ENCODE results near the gene SNRNP48. TPM values are rescaled to one million over a fixed set of nuclear protein-coding genes. Genes with fewer than 3 reads are reported as not detected.

Gene SNRNP48
- total and polyA plus RNA-seq, 2 of the 4 experiments (the other 2 are of a cell fraction): 5.2 to 6.2 TPM

GRCh38 chr6:7558781-7559180 lies 31.2 kb upstream of the SNRNP48 start:
- H3K79me1 ChIP-seq (ENCODE audit: low read depth in 1 of 2, low read length in 2 of 2): peaks cover 3 to 11% of the 10 kb centered on the region in 2 experiments; a peak in 1 of 4 replicates
- no peak overlapping the region for H3K56ac ChIP-seq (ENCODE audit: extremely low read depth, insufficient read depth, low read length)
- no peak overlapping the region for H2AK5ac ChIP-seq (ENCODE audit: low read depth, low read length)
- H3K18ac ChIP-seq (ENCODE audit: low read depth, low read length): no peak overlapping the region
- H3K23ac ChIP-seq (ENCODE audit: low read depth, low read length): no peak overlapping the region
- no peak overlapping the region for H3K27ac ChIP-seq (ENCODE audit: insufficient read depth, low read length)
- ChIA-PET CTCF (interaction anchor here (0.6 kb wide), 1 partner anchor 79 kb away, joined by 3 read pairs; no protein-coding TSS in a partner anchor), POLR2A (ENCODE audit: unreplicated experiment) (no interaction called here)
- no peak overlapping the region for H4K8ac ChIP-seq (ENCODE audit: low read depth in 2 of 2, low read length in 2 of 2)
- no peak overlapping the region for H3K4me2 ChIP-seq (ENCODE audit: low read depth, low read length)
- H4K5ac ChIP-seq (ENCODE audit: low read depth, low read length): no peak overlapping the region
- H4K20me1 ChIP-seq (ENCODE audit: insufficient read depth, low read length): no peaks in the 10 kb centered on the region
- H3K4me1 ChIP-seq (ENCODE audit: control insufficient read depth, insufficient read depth, low read length): no peaks in the 10 kb centered on the region
- intact Hi-C loops (cut with micrococcal nuclease) (no loop called here), in situ Hi-C loops (cut with MboI; ENCODE audit: low sequenced_read_pairs) (no loop called here), dilution Hi-C loops (cut with HindIII; ENCODE audit: low sequenced_read_pairs, unreplicated experiment) (no loop called here)
- no peaks in the 10 kb centered on the region for H3K9me3 ChIP-seq (ENCODE audit: control insufficient read depth, insufficient read depth, low read length)
- H3K4ac ChIP-seq (ENCODE audit: low read depth, low read length): no peak overlapping the region
- no peak for TF ChIP-seq RCOR1 (IDR thresholded peaks at IDR 0.05; ENCODE audit: insufficient replicate concordance, low read length)
- no peak for TF ChIP-seq POLR2A (IDR thresholded peaks at IDR 0.05; ENCODE audit: low read depth, low read length)
- TF ChIP-seq NFE2L2 (IDR thresholded peaks at IDR 0.05; ENCODE audit: low read depth, low read length): no peak
- TF ChIP-seq RFX5 (IDR thresholded peaks at IDR 0.05; ENCODE audit: low read depth, low read length): no peak
- no peak for TF ChIP-seq BHLHE40 (IDR thresholded peaks at IDR 0.05; ENCODE audit: low read depth, low read length)
- TF ChIP-seq CEBPB (IDR thresholded peaks at IDR 0.05; ENCODE audit: low read depth, low read length): no peak
- no peak for TF ChIP-seq MXI1 (IDR thresholded peaks at IDR 0.05; ENCODE audit: borderline replicate concordance, low read depth, low read length)
- TF ChIP-seq CHD1 (IDR thresholded peaks at IDR 0.05; ENCODE audit: low read depth, low read length): no peak
- TF ChIP-seq, protein P1, sequence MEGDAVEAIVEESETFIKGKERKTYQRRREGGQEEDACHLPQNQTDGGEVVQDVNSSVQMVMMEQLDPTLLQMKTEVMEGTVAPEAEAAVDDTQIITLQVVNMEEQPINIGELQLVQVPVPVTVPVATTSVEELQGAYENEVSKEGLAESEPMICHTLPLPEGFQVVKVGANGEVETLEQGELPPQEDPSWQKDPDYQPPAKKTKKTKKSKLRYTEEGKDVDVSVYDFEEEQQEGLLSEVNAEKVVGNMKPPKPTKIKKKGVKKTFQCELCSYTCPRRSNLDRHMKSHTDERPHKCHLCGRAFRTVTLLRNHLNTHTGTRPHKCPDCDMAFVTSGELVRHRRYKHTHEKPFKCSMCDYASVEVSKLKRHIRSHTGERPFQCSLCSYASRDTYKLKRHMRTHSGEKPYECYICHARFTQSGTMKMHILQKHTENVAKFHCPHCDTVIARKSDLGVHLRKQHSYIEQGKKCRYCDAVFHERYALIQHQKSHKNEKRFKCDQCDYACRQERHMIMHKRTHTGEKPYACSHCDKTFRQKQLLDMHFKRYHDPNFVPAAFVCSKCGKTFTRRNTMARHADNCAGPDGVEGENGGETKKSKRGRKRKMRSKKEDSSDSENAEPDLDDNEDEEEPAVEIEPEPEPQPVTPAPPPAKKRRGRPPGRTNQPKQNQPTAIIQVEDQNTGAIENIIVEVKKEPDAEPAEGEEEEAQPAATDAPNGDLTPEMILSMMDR (conservative IDR thresholded peaks at IDR 0.05; ENCODE audit: low read depth, low read length): no peak
- no peak for TF ChIP-seq RAD21 (IDR thresholded peaks at IDR 0.05; ENCODE audit: low read length)
- TF ChIP-seq USF2 (IDR thresholded peaks at IDR 0.05; ENCODE audit: low read depth, low read length): no peak
- no peak for TF ChIP-seq MAFK (IDR thresholded peaks at IDR 0.05; ENCODE audit: low read depth, low read length)
- TF ChIP-seq FOS (IDR thresholded peaks at IDR 0.05; ENCODE audit: low read depth, low read length): no peak
- TF ChIP-seq MAZ (IDR thresholded peaks at IDR 0.05; ENCODE audit: borderline replicate concordance, low read depth, low read length): no peak
- TF ChIP-seq SMC3 (IDR thresholded peaks at IDR 0.05; ENCODE audit: low read depth, low read length): no peak
- TF ChIP-seq, protein P2, sequence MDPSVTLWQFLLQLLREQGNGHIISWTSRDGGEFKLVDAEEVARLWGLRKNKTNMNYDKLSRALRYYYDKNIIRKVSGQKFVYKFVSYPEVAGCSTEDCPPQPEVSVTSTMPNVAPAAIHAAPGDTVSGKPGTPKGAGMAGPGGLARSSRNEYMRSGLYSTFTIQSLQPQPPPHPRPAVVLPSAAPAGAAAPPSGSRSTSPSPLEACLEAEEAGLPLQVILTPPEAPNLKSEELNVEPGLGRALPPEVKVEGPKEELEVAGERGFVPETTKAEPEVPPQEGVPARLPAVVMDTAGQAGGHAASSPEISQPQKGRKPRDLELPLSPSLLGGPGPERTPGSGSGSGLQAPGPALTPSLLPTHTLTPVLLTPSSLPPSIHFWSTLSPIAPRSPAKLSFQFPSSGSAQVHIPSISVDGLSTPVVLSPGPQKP (IDR thresholded peaks at IDR 0.05; ENCODE audit: borderline replicate concordance, low read depth, low read length): no peak
- BruUV-seq (replicated peaks): no TSS peak
- no peak overlapping the region for H2BK5ac ChIP-seq (ENCODE audit: low read depth, low read length, poor library complexity, severe bottlenecking)
- H3K9ac ChIP-seq (ENCODE audit: low read depth, low read length): no peak overlapping the region
- no peak overlapping the region for H2AK9ac ChIP-seq (replicated peaks; ENCODE audit: low read depth, low read length, poor library complexity)
- H2AFZ ChIP-seq (replicated peaks; ENCODE audit: low read length, poor library complexity): no peak overlapping the region
- no peak overlapping the region for H3K4me3 ChIP-seq (ENCODE audit: insufficient read depth, low read depth, low read length)
- no peak overlapping the region for H2BK15ac ChIP-seq (ENCODE audit: low read depth, low read length)
- H4K91ac ChIP-seq (ENCODE audit: insufficient read depth, low read depth, low read length): no peak overlapping the region
- peaks cover 4% of the 10 kb centered on the region; the same call in 1 of the 2 replicates for H3K36me3 ChIP-seq (ENCODE audit: control insufficient read depth, insufficient read depth, low read length)
- WGBS, 2 experiments (ENCODE audit: extremely low coverage in 2 of 2, insufficient read length in 1 of 2): no CpG with 5 or more reads among the region's 4 CpGs
- no peak overlapping the region for H2BK20ac ChIP-seq (ENCODE audit: low read depth, low read length)
- ATAC-seq (ENCODE audit: low read depth) (no peak), DNase-seq (no peak)
- H2BK120ac ChIP-seq (ENCODE audit: low read depth, low read length): no peak overlapping the region
- H3K14ac ChIP-seq (replicated peaks; ENCODE audit: low read depth, low read length): no peak overlapping the region
- no peaks in the 10 kb centered on the region; the same call in 1 of the 2 replicates for H3K27me3 ChIP-seq (ENCODE audit: control insufficient read depth, insufficient read depth, low read length)
- peaks cover 6% of the 10 kb centered on the region; the same call in 1 of the 2 replicates for H3K9me1 ChIP-seq (ENCODE audit: insufficient read depth, low read length)
